Measurements from ENCODE around the gene EHBP1L1. TPM values are rescaled to one million over a fixed set of nuclear protein-coding genes. Genes with fewer than 3 reads are reported as not detected.
A peak's percentile ranks its signal among the peaks of the same experiment; 100 is the strongest.

EHBP1L1 gene
- total RNA-seq, 1 donor from 2014 or later: 31.6 TPM

- FAIRE-seq (no peak), DNase-seq (ENCODE audit: low read depth) (no peak)
- peaks cover 9% of the 10 kb centered on the region for H3K36me3 ChIP-seq (ENCODE audit: control insufficient read depth, insufficient read depth, low read length)
- TF ChIP-seq CTCF (IDR thresholded peaks at IDR 0.05; ENCODE audit: insufficient read depth, low read length, severe bottlenecking): no peak
- H3K27me3 ChIP-seq (ENCODE audit: control insufficient read depth, insufficient read depth, low read length): no peaks in the 10 kb centered on the region
- no peak overlapping the region for H3K4me3 ChIP-seq (ENCODE audit: low read depth, low read length)
Observed at GRCh38 chr11:65598258-65598699, 22.4 kb downstream of the EHBP1L1 start.

GRCh38 chr11:65599216-65599954 is 23.5 kb downstream of the EHBP1L1 start:
- no peaks in the 10 kb centered on the region for H3K27me3 ChIP-seq (ENCODE audit: control insufficient read depth, insufficient read depth, low read length)
- H3K36me3 ChIP-seq (ENCODE audit: control insufficient read depth, insufficient read depth, low read length): peaks cover 12% of the 10 kb centered on the region
- no peak overlapping the region for H3K4me3 ChIP-seq (ENCODE audit: low read depth, low read length)
- FAIRE-seq (no peak), DNase-seq (ENCODE audit: low read depth) (no peak)
- TF ChIP-seq CTCF (IDR thresholded peaks at IDR 0.05; ENCODE audit: insufficient read depth, low read length, severe bottlenecking): no peak

GRCh38 chr11:65599955-65600246 is 24.0 kb downstream of the EHBP1L1 start:
- Histone ChIP-seq H3K27me3 (ENCODE audit: control insufficient read depth, insufficient read depth, low read length) (no peaks in the 10 kb centered on the region), H3K4me3 (ENCODE audit: low read depth, low read length) (no peak overlapping the region), H3K36me3 (ENCODE audit: control insufficient read depth, insufficient read depth, low read length) (peaks cover 17% of the 10 kb centered on the region)
- TF ChIP-seq CTCF (IDR thresholded peaks at IDR 0.05; ENCODE audit: insufficient read depth, low read length, severe bottlenecking): no peak
- no peak for FAIRE-seq
- no peak for DNase-seq (ENCODE audit: low read depth)

- no peak for FAIRE-seq
- H3K4me3 ChIP-seq (ENCODE audit: low read depth, low read length): no peak overlapping the region
- no peaks in the 10 kb centered on the region for H3K27me3 ChIP-seq (ENCODE audit: control insufficient read depth, insufficient read depth, low read length)
- DNase-seq (ENCODE audit: low read depth): no peak
- TF ChIP-seq CTCF (IDR thresholded peaks at IDR 0.05; ENCODE audit: insufficient read depth, low read length, severe bottlenecking): no peak
- peaks cover 20% of the 10 kb centered on the region for H3K36me3 ChIP-seq (ENCODE audit: control insufficient read depth, insufficient read depth, low read length)
Observed at GRCh38 chr11:65604258-65604657, 28.4 kb downstream of the EHBP1L1 start.

GRCh38 chr11:65606876-65607613 is 31.2 kb downstream of the EHBP1L1 start:
- Histone ChIP-seq H3K4me3 (ENCODE audit: low read depth, low read length) (peak overlapping the region; percentile 17), H3K36me3 (ENCODE audit: control insufficient read depth, insufficient read depth, low read length) (peaks cover 22% of the 10 kb centered on the region), H3K27me3 (ENCODE audit: control insufficient read depth, insufficient read depth, low read length) (no peaks in the 10 kb centered on the region)
- TF ChIP-seq CTCF (IDR thresholded peaks at IDR 0.05; ENCODE audit: insufficient read depth, low read length, severe bottlenecking): no peak
- FAIRE-seq (peak; percentile 77), DNase-seq (ENCODE audit: low read depth) (peak; percentile 93)
